Measurements from ENCODE around the gene PDE4B. TPM values are rescaled to one million over a fixed set of nuclear protein-coding genes. Genes with fewer than 3 reads are reported as not detected.

PDE4B gene
- total and polyA plus RNA-seq, 2 of the 13 experiments (the other 11 are each of a cell fraction or from before 2014, with no cell fraction given), result not detected

DNA sequence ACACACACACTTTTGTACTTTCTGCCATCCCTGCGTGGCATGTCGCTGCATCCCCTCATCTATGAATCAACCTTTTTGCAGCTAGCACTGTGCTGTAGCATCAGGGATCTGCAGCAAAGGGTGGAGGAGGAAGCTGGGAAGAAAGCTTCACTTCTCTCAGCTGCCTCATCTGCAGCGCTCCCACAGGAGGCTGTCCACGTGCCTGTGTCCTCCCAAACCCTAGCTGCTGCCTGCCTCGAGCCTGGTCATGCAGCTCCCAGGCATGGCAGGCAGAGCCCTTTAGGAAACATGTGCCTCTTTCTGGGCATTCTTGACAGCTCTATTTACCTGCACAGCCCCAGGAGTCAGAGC, 479.2 kb downstream of the PDE4B start (continued):
- TF ChIP-seq, protein P1, sequence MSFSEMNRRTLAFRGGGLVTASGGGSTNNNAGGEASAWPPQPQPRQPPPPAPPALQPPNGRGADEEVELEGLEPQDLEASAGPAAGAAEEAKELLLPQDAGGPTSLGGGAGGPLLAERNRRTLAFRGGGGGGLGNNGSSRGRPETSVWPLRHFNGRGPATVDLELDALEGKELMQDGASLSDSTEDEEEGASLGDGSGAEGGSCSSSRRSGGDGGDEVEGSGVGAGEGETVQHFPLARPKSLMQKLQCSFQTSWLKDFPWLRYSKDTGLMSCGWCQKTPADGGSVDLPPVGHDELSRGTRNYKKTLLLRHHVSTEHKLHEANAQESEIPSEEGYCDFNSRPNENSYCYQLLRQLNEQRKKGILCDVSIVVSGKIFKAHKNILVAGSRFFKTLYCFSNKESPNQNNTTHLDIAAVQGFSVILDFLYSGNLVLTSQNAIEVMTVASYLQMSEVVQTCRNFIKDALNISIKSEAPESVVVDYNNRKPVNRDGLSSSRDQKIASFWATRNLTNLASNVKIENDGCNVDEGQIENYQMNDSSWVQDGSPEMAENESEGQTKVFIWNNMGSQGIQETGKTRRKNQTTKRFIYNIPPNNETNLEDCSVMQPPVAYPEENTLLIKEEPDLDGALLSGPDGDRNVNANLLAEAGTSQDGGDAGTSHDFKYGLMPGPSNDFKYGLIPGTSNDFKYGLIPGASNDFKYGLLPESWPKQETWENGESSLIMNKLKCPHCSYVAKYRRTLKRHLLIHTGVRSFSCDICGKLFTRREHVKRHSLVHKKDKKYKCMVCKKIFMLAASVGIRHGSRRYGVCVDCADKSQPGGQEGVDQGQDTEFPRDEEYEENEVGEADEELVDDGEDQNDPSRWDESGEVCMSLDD (CRISPR knock-in tag; IDR thresholded peaks at IDR 0.05; ENCODE audit: borderline replicate concordance), result no peak
- TF ChIP-seq ZNF335 (CRISPR knock-in tag; IDR thresholded peaks at IDR 0.05) (no peak), ADNP (CRISPR knock-in tag; IDR thresholded peaks at IDR 0.05) (no peak), ZNF556 (CRISPR knock-in tag; IDR thresholded peaks at IDR 0.05; ENCODE audit: borderline replicate concordance) (no peak), EZH2 (conservative IDR thresholded peaks at IDR 0.05; ENCODE audit: low read depth, low read length) (no peak), MEF2D (CRISPR knock-in tag; IDR thresholded peaks at IDR 0.05) (no peak)

DNA sequence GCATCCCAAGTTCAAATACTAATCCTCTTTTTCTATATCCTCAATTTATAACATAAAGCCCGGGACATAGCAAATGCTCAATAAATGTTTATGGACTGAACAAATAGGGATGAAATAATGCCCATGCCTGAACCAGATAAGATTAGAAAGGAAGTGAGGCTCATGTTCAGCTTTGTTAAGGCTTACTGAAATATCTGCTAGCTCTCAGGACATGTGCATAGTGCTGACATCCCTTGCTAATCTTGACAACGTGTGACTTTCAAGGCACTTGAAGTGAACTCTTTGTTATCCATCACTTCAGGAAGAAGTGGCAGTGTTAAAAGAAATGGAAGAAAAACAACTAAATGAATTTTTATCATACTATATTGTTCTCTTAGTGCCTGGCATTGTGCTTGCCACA, 481.0 kb downstream of the PDE4B start:
- no peak for ATAC-seq
- BruUV-seq (replicated peaks), result no TSS peak
- Histone ChIP-seq H3K27me3 (ENCODE audit: control insufficient read depth in 1 of 2, insufficient read depth in 2 of 2, low read length in 2 of 2) (no peaks in the 10 kb centered on the region), H3K36me3 (replicated peaks in 1 of 2; ENCODE audit: control insufficient read depth in 1 of 2, insufficient read depth in 2 of 2, low read length in 2 of 2) (no peaks in the 10 kb centered on the region), H2AFZ (ENCODE audit: low read length) (no peak overlapping the region), H3K79me2 (ENCODE audit: insufficient read depth, low read length) (no peaks in the 10 kb centered on the region), H3K4me1 (ENCODE audit: insufficient read depth, low read length) (no peaks in the 10 kb centered on the region), H3K4me3 (replicated peaks in 1 of 3; ENCODE audit: insufficient read depth in 1 of 3, low read depth in 2 of 3, low read length in 3 of 3) (no peak overlapping the region), H4K20me1 (ENCODE audit: insufficient read depth, low read length) (no peaks in the 10 kb centered on the region), H3K4me2 (ENCODE audit: low read depth, low read length) (no peak overlapping the region), H3K9me3 (ENCODE audit: low read length) (no peaks in the 10 kb centered on the region), H3K9ac (ENCODE audit: insufficient read depth, low read depth, low read length) (no peak overlapping the region), H3K27ac (ENCODE audit: extremely low read length, insufficient read depth, low read length) (no peak overlapping the region)
- no peak for DNase-seq (ENCODE audit: low spot score)
- POLR2A ChIA-PET, result no interaction called here
- 10% methylated on average over 2 of the region's 2 CpGs for WGBS (ENCODE audit: low lambda C conversion rate)
- intact Hi-C loops (cut with micrococcal nuclease; ENCODE audit: unreplicated experiment), result no loop called here
- TF ChIP-seq ETV6 (CRISPR knock-in tag; conservative IDR thresholded peaks at IDR 0.05), result no peak
- no peak for FAIRE-seq
- CTCF ChIA-PET (ENCODE audit: low intra/inter-chr PET ratio, low total read pairs), result no interaction called here
- in situ Hi-C loops (cut with HindIII; ENCODE audit: extremely low pct_ligation_motif_present, low pct_unique_long_range_greater_than_20kb), result no loop called here

Measured in HepG2 (cell line).